GM21723 (cell line): ENCODE data around the gene IFT43.
"Not testable (repeated sequence)": the region's sequence is repeated elsewhere in the genome, so short reads cannot be mapped to it uniquely, and the experiment has no call there.

Experiments used
- ATAC-seq: cut with Tn5 transposase; IDR thresholded peaks from one replicate; pipeline ENCODE4 v1.9.1; 2021; ENCODE audit warnings: mild to moderate bottlenecking, moderate library complexity; ENCODE audit not compliant: unreplicated experiment

IFT43 gene

GRCh38 chr14:76009627-76010026 lies 24.1 kb downstream of the IFT43 start:
- ATAC-seq = not testable (repeated sequence)

DNA sequence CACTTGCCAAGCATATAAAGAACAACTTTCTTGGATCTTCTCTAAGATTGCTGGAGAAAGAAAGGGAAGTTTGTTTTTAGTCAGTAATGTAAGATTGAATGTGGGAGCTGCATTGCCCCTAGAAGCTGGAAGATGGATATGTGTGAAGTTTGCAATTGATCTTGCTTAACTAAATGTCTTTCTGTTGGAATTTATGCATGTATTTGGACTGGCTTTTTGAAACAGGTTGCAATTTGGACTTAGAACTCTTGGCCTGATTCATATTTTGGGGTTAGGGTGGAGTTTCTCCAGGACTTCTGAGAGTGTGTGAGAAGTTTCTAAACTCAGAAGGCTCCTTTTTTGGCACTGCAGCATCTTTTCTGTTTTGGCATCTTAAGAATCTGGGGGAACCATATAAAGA lies 26.4 kb downstream of the IFT43 start:
- ATAC-seq = no peak

- ATAC-seq = no peak
Measured at GRCh38 chr14:76012354-76012753, 26.8 kb downstream of the IFT43 start.

DNA sequence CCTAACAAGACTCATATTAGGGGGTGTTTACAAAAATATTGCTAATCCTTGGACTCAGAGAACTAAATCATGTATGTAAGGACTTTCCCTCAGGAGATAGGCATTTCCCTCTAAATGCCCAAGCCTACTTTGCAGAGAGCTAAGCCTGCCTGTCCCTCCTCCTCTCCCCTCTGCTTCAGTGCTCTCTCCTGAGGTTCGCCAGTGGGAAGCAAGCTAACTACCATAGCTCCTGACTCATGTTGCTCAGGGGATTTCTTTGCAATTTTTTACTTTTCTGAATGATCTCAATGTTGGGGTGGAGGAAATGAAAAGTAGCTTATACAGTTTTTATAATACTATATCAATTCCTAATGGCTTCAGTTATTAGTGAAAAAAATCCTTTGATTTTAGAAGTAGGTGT lies 29.6 kb downstream of the IFT43 start:
- no peak for ATAC-seq

DNA sequence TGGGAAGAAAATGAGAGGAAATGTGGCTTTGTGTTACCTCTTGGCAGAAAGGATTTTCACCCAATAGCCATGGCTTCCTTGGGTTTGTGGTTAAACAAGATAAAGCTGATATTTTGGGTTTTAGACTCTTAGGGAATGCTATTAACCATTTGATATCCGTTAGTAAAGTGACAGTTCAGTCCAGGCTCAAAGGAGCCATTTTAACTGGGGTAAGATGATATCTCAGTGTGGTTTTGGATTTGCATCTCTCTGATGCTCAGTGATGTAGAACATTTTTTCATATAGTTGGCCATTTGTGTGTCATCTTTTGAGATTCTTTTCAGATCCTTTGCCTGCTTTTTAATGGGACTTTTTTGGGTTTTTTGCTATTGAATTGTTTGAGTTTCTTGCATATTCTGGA lies 30.1 kb downstream of the IFT43 start:
- ATAC-seq = no peak

DNA sequence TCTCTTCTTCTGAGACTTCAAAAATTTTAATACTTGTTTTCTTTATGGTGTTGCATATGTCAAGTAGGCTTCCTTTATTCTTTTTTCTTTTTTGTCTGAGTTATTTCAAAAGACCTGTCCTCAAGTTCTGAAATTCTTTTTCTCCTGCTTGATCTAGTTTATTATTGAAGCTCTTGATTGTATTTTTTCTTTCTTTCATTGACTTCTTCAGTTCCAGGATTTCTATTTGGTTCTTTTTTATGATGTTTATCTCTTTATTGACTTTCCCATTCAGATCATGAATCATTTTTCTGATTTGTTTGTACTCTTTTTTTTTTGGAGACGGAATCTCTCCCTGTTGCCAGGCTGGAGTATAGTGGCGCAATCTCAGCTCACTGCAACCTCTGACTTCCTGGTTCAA lies 34.1 kb downstream of the IFT43 start:
- ATAC-seq = no peak

DNA sequence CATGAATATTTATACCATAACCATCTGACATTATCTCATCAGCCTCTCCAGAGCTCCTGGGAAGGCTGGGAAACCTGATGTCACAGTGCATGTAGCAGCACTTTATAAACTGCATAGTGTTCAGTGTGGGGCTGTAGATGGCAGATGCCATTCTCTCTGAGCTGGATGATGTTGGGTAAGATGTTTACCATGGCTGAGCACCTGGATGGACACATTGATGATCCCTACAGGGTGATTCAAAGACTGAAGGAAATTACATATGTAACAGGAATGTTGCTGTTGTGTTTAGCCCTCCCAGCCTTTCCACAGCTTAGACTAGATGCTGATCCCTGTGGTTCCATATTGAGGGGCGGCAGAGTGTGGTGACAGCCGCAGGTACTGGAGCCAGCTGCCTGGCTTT lies 37.4 kb downstream of the IFT43 start:
- no peak for ATAC-seq

- ATAC-seq = no peak
Measured at GRCh38 chr14:76023757-76024156, 38.2 kb downstream of the IFT43 start.

DNA sequence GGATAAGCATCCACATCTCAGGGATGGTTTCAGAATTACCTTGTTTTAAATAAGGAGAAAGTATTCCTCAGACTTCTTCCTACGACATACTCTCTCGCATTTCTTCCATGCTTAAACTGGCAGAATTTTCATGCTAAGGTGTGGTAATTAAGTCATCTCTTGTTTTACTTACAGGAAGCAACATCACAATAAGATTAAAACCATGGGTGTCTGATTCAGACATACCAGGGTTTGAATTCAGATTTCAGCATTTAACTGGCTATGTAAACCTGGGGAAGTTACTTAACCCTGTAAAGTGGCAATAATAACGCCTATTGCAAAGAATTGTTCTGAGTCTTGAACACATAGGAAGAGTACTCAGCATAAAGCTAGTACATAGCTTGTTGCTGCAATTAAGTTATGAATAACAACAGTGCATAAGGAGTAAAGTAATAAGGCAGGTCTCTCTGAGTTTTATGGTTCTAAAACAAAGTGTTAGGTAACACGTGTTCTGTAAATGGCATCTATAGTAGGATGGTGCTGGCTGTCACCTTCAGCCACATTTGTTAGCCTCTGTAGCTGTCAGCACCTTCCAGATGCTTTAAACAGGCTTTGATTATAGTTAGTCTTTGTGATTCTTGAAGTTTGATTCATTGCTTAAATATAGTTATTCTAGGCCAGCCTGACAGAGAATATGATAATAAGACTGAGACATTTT lies 38.8 kb downstream of the IFT43 start:
- ATAC-seq = no peak

DNA sequence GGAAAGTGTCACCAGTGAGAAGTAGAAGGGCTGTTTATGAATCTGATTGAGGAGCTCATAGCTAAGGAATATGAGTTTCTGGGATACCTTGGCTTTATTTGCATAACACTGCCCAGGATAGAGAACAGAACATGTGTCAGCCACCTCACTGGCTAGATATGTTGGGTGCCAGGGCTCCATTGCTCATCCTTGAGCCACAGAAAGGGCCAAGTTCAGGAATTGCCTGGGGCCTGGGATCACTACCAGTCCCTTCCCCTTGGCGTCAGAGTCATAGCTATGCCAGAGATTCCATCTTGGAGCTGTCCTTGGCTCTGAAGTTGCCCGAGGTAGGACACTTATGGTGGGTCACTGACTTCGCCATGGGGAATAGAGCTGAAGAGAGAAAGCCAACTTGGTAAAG lies 49.0 kb downstream of the IFT43 start:
- no peak for ATAC-seq

DNA sequence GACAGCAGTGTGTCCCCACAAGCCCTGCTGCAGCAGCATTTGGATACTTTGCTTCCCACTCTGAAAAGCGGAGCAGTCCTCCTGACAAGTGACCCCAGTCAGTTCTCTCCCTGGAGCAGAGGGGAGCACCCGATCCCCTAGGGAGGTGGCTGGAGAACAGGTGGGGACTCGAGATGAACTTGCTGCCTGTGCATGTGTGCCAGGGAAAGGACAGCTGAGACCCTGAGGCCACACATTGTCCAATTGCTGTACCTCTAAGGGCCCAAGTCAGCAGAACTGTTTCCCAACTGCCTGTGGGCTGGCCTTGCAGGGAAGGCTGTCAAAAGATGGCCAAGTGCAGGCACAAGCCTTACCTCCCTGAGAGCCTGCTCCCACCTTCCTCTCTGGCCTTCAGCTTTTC lies 55.1 kb downstream of the IFT43 start:
- ATAC-seq = no peak

GRCh38 chr14:76045773-76046172 lies 60.2 kb downstream of the IFT43 start:
- no peak for ATAC-seq

DNA sequence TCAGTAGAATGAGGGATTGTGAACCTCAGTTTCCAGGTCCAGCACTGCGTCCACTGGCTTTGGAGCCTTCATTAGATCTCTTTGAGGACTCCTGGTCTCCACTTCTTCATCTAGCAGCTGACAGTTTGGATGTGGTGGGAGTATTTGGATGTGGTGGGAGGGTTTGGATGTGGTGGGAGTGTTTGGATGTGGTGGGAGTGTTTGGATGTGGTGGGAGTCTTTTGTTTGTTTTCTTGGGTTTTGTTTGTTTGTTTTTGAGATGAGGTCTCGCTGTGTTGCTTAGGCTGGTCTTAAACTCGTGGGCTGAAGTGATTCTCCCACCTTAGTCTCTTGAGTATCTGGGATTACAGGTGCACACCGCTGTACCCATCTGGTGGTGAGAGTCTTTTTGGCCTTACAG lies 64.7 kb downstream of the IFT43 start:
- no peak for ATAC-seq

- no peak for ATAC-seq
Measured at GRCh38 chr14:76050797-76051392, 65.3 kb downstream of the IFT43 start.

GRCh38 chr14:76051717-76052465 lies 66.3 kb downstream of the IFT43 start:
- no peak for ATAC-seq

DNA sequence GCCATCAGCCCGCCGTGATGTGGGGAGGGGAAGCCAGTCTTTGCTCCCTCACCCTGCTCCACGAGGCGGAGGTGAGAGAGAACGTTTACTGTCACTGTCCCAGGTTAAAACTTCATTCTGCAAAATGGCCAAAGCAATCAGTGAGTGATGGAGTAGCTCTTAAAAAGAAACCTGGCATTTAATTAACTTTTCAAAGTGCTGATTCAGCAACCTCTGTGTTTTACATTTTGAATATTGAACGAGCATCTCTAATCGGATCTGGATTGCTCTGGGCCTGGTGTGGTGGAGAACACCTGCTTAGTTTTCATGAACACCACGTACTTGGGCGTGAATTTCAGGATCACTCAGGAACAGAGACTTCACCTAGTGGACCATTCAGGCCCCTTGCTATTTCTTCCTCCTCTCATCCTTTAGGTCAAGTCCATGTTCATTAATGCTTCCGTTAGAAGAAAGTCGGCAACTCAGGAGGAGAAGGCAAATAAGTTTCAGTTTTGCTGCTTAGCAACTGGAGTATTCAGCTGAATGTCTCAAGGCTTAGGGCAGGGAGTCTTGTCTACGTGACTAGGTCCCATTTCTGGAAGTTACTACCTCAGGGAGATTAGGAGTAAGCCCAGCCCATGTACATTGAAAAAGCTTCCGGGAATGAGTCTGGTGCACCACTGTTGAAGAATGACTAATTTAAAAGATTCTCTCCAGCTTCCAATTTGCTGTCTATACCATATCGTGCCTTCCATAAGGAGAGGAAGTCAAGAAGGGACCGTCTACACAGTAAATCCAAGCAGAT lies 68.2 kb downstream of the IFT43 start:
- no peak for ATAC-seq

DNA sequence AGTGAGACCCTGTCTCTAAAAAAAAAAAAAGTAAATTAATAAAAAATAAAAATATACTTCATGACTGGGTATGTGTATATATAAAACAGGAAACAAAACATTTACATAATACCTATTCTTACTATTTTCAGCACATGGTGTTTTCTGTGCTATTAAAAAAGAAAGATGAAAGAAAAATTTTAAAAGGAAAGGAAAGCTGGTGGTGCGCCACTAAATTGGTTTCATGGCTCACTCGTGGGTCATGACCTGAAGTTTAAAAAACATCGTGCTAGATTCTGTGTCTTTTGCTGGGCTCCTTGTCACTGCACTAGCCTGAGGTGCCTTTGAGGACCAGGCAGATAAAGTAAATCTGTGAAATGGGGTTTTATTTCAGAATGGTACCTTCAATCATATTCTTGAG lies 69.8 kb downstream of the IFT43 start:
- peak; percentile 44 for ATAC-seq

DNA sequence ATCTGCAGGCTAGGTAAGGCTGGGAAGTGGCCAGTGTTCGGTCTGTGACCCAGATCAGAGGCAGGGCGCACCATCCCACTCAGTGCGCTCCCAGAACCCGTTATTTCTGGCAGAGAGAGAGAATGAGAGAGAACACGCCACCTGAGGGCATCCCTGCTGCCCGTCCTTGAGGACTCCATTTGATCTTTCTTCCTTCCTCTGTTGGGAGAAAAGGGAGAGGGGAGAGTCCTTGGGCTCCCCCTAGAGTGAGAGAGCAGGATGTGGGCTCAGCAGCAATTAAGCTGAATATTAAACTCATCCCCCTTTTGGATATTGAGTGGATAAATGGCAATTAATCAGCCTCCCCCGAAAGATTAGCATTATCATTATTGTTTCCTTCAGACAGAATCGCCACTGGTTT lies 70.6 kb downstream of the IFT43 start:
- ATAC-seq = no peak

- no peak for ATAC-seq
Measured at GRCh38 chr14:76057914-76058313, 72.4 kb downstream of the IFT43 start.

- ATAC-seq = no peak
Measured at GRCh38 chr14:76063327-76063726, 77.8 kb downstream of the IFT43 start.

- ATAC-seq = no peak
Measured at GRCh38 chr14:76065519-76065918, 80.0 kb downstream of the IFT43 start.
